GM21528 (cell line): Measurements from ENCODE around the gene IL20RB.

Experiments used
- ATAC-seq: cut with Tn5 transposase; IDR thresholded peaks from one replicate; pipeline ENCODE4 v1.9.1; 2021; ENCODE audit warnings: mild to moderate bottlenecking, moderate library complexity; ENCODE audit not compliant: unreplicated experiment, low FRiP score

IL20RB gene

GRCh38 chr3:137026701-137027100 is 68.9 kb downstream of the IL20RB start:
- ATAC-seq, result no peak

- peak; percentile 87 for ATAC-seq
Measured at GRCh38 chr3:137032465-137033120, 74.8 kb downstream of the IL20RB start.

GRCh38 chr3:137035631-137036030 is 77.8 kb downstream of the IL20RB start:
- ATAC-seq, result no peak

GRCh38 chr3:137039570-137039969 is 81.8 kb downstream of the IL20RB start:
- no peak for ATAC-seq

- ATAC-seq, result no peak
Measured at GRCh38 chr3:137041251-137041650, 83.5 kb downstream of the IL20RB start.

DNA sequence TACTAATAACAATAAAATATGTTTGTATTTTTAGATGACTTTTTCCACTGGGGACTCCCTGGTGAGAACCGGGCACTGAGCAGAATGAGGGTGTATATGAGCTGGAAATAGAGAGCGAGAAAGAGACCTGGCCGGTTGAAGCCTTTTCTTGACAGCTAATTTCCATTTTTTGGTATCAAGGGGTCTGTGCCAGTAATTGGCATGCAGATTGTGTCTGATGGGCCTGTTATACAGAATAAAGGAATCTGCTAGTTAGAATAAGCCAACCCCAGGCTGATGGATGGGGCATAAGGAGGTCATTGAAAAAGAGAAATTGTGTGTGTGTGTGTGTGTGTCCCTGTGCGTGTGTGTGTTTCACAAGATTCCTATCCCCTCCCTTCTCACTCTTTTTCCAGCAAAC is 83.9 kb downstream of the IL20RB start:
- ATAC-seq, result no peak

DNA sequence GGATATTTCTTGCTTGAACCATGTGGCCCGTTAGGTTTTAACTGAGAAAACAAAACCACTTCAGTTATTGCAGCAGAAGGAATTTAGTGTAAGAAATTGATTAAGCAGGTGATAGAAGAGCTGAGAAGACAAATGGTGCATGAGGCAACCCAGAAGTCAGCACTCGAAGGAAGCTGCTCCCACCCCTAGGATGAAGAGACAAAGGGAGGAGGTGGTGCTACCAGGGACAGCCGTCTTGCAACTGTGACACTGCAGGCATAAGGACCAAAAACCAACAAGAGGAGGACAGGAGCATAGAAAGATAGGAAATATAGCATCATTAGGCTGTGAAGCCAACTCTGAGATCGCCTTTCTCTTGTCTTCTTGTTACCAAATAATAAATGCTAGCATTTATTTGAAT is 89.0 kb downstream of the IL20RB start:
- ATAC-seq, result no peak

GRCh38 chr3:137047240-137047639 is 89.5 kb downstream of the IL20RB start:
- ATAC-seq, result no peak

DNA sequence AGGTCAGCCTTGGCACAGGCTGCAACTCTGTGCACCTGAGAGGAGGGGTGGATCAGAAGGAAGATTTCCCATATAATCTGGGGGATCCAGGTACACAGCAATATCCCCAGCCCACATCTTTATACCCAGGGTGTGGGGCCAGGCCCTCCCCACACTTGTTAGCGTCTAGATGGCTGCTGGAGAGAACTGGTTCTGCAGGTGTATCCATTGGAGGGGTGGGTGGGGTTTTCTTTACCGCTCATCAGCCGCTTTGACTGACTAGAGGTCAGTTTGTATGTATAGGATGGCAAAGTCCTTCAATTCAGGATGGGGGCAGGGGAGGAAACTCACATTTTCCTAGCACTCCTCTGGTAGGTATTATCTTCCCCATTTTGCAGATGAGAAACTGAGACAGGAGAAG is 92.5 kb downstream of the IL20RB start:
- ATAC-seq, result no peak

DNA sequence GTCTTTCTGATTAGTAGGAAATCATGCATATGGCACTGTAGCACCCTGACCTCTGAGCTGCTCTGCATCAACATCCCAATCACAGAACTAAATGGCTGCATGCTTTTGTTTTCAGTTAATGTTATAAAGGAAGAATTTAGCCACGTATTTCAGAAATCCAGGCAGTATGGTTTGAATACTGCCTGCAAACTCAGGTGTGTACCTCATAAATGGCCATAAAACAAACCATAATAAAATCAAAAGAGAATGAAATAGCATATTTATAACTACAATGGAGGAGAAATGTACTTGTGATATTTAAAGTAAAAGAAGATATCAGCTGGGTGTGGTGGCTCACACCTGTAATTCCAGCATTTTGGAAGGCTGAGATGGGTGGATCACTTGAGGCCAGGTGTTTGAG is 94.5 kb downstream of the IL20RB start:
- no peak for ATAC-seq
